ENCODE data around the gene TNFRSF4.

DNA sequence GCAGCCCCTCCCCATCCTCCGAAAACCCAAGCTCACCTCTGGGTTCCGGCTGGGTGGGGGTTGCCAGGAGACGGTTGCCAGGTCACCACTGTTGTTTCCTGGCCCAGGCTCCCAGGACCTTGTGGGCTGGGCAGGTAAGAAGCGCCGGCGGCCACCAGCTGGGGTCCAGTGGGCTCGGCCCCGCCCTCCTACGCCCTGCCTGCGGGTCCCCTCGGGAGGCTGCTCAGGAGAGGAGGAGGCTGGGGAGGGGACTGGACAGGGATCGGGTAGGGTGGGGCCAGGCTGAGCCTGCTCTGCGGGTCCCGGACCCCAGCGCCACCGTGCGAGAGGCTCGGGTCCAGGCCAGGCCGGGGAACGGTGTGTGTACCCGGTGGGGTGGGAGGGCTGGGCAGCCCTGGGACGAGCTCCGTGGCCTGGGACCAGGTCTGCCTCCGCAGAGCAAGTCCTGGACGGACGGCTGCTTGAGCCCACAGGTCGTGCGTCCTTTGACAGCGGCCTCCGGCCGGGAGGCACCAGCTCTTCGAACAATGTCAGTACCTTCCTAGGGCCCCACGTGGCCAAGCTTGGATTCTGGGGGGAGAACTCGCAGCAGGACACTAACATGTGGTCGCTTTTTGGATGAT, 40.0 kb downstream of the TNFRSF4 start, which contains the start of gene TTLL10:
- TF ChIP-seq EZH2 (IDR thresholded peaks at IDR 0.05) (no peak), POLR2AphosphoS5 (IDR thresholded peaks at IDR 0.05; ENCODE audit: borderline replicate concordance, low read depth, low read length) (no peak), FOXP2 (optimal IDR thresholded peaks at IDR 0.05; ENCODE audit: control extremely low read depth, extremely low read length, insufficient read depth) (no peak)

All from SK-N-MC (cell line).